GM12878 (cell line): ENCODE results near the gene EVI5L. TPM values are rescaled to one million over a fixed set of nuclear protein-coding genes. Genes with fewer than 3 reads are reported as not detected.

ENCODE experiments used
- ATAC-seq: fragments of 200-7000 bp; cut with Tn5 transposase; 3 replicates; pipeline ENCODE4 v1.9.1; 2020; ENCODE audit warnings: mild to moderate bottlenecking, moderate library complexity
- BruUV-seq: library from RNA; stranded (reverse); fragments of 400-500 nt; replicated peaks from 2 replicates; lab custom pipeline; 2021; lab: Mats Ljungman, UMichigan
- CTCF ChIA-PET: fragments of 300-600 bp; sonication (Branson Sonifier 250); formaldehyde crosslinking; extraction: SDS; loops from one replicate; lab custom pipeline; 2021; ENCODE audit warnings: inconsistent platforms; lab: Yijun Ruan, JAX
- POLR2A ChIA-PET: fragments of 350-600 bp; formaldehyde crosslinking; extraction: SDS; loops from one replicate; lab custom pipeline; 2021; ENCODE audit warnings: inconsistent platforms; lab: Charles Lee
- RAD21 ChIA-PET: fragments of 300-600 bp; sonication (Branson Sonifier 250); formaldehyde crosslinking; loops from one replicate; lab custom pipeline; 2023; ENCODE audit warnings: antibody characterized with exemption; ENCODE audit not compliant: unreplicated experiment; lab: Charles Lee
- SMC1A ChIA-PET: fragments of 300-600 bp; sonication (Branson Sonifier 250); formaldehyde crosslinking; loops from one replicate; lab custom pipeline; 2023; ENCODE audit not compliant: unreplicated experiment, uncharacterized antibody; lab: Charles Lee
- DNase-seq: peaks from one replicate; pipeline ENCODE4 v3.0.0-alpha.2; 2011; ENCODE audit warnings: low read depth, low spot score
- FAIRE-seq: peaks from 3 replicates; lab custom pipeline; 2011; peaks lifted over from hg19 to GRCh38; lab: Jason Lieb, UNC
- H2AFZ ChIP-seq: 2 replicates; pipeline ENCODE4 v1.6.0; 2011; ENCODE audit warnings: low read depth, low read length, control low read depth; ENCODE audit not compliant: control insufficient read depth
- H3K27ac ChIP-seq: 2 replicates; pipeline ENCODE4 v1.5.1; 2011; ENCODE audit warnings: control low read depth; ENCODE audit not compliant: control insufficient read depth, insufficient read depth
- H3K27me3 ChIP-seq, 2 experiments: replicated peaks in 1 of 2; 2 replicates each; pipeline versions ENCODE4 v1.6.0 to v1.6.1; 2011; ENCODE audit warnings: low read length in 1 of 2; ENCODE audit not compliant: control insufficient read depth in 2 of 2, insufficient read depth in 2 of 2
- H3K36me3 ChIP-seq, 2 experiments: 2 replicates each; pipeline ENCODE4 v1.5.1; 2011; ENCODE audit warnings: low read length in 1 of 2; ENCODE audit not compliant: control insufficient read depth in 2 of 2, insufficient read depth in 2 of 2
- H3K4me1 ChIP-seq: 2 replicates; pipeline ENCODE4 v1.6.1; 2011; ENCODE audit warnings: mild to moderate bottlenecking, low read length, moderate library complexity, mixed read lengths; ENCODE audit not compliant: control insufficient read depth, insufficient read depth
- H3K4me2 ChIP-seq: 2 replicates; pipeline ENCODE4 v1.6.0; 2011; ENCODE audit warnings: control low read depth; ENCODE audit not compliant: control insufficient read depth, insufficient read depth
- H3K4me3 ChIP-seq: fragments of 200-600 bp; sonication (generic); 2 replicates; pipeline ENCODE4 v1.5.1; 2016
- H3K79me2 ChIP-seq: 2 replicates; pipeline ENCODE4 v1.6.0; 2011; ENCODE audit warnings: low read length; ENCODE audit not compliant: control insufficient read depth, insufficient read depth
- H3K9ac ChIP-seq: 2 replicates; pipeline ENCODE4 v1.8.0; 2011; ENCODE audit warnings: low read length, control low read depth, mixed read lengths; ENCODE audit not compliant: control insufficient read depth, insufficient read depth
- H3K9me3 ChIP-seq: replicated peaks from 3 replicates; pipeline ENCODE4 v1.5.1; 2011; ENCODE audit warnings: mild to moderate bottlenecking, low read length; ENCODE audit not compliant: control insufficient read depth, insufficient read depth
- H4K20me1 ChIP-seq: 2 replicates; pipeline ENCODE4 v1.6.0; 2011; ENCODE audit not compliant: control insufficient read depth, insufficient read depth
- ASH2L ChIP-seq: fragments of 300-600, 200-600 bp; sonication (generic); IDR thresholded peaks from 2 replicates; pipeline ENCODE4 v1.6.1; 2017; ENCODE audit warnings: low read depth, mild to moderate bottlenecking, borderline replicate concordance
- CREB1 ChIP-seq: IDR thresholded peaks from 2 replicates; pipeline ENCODE4 v1.6.1; 2012; ENCODE audit warnings: low read depth, mild to moderate bottlenecking, inconsistent platforms
- EED ChIP-seq: sonication (generic); IDR thresholded peaks from 2 replicates; pipeline ENCODE4 v1.6.1; 2016; ENCODE audit warnings: antibody characterized with exemption, low read depth
- EGR1 ChIP-seq, 2 experiments: IDR thresholded peaks; 1 replicate in 1 of 2; 2 replicates in 1 of 2; pipeline ENCODE4 v1.6.1; 2011 to 2012; ENCODE audit warnings: low read depth in 2 of 2, low read length in 2 of 2, borderline replicate concordance in 1 of 2, mild to moderate bottlenecking in 1 of 2, moderate library complexity in 1 of 2
- FOXK2 ChIP-seq: fragments of 450-650 bp; IDR thresholded peaks from 2 replicates; pipeline ENCODE4 v1.6.1; 2017; ENCODE audit warnings: mild to moderate bottlenecking, moderate library complexity
- IKZF1 ChIP-seq: fragments of 450-650 bp; conservative IDR thresholded peaks from 2 replicates; pipeline ENCODE4 v1.6.1; 2017; ENCODE audit warnings: antibody characterized with exemption, mild to moderate bottlenecking
- KLF5 ChIP-seq: fragments of 450-650 bp; IDR thresholded peaks from 2 replicates; pipeline ENCODE4 v1.6.1; 2014; ENCODE audit warnings: mild to moderate bottlenecking; ENCODE audit not compliant: partially characterized antibody
- MTA3 ChIP-seq: IDR thresholded peaks from 2 replicates; pipeline ENCODE4 v1.6.1; 2012; ENCODE audit warnings: low read length, inconsistent platforms, borderline replicate concordance
- NR2C1 ChIP-seq: fragments of 450-650 bp; IDR thresholded peaks from 2 replicates; pipeline ENCODE4 v1.6.1; 2017; ENCODE audit warnings: antibody characterized with exemption, mild to moderate bottlenecking, moderate library complexity
- POLR2AphosphoS5 ChIP-seq: IDR thresholded peaks from 2 replicates; pipeline ENCODE4 v1.6.1; 2011; ENCODE audit warnings: mild to moderate bottlenecking, low read length, inconsistent platforms
- RFX5 ChIP-seq: IDR thresholded peaks from 2 replicates; pipeline ENCODE4 v1.6.1; 2011; ENCODE audit warnings: low read depth, low read length, improper control_type of control experiment
- SP1 ChIP-seq: IDR thresholded peaks from one replicate; pipeline ENCODE4 v1.6.1; 2011; ENCODE audit warnings: low read depth, low read length
- YY1 ChIP-seq: IDR thresholded peaks from 2 replicates; pipeline ENCODE4 v1.6.1; 2011; ENCODE audit warnings: low read depth, mild to moderate bottlenecking, low read length
- ZNF217 ChIP-seq: fragments of 450-650 bp; IDR thresholded peaks from 2 replicates; pipeline ENCODE4 v1.6.1; 2017; ENCODE audit warnings: antibody characterized with exemption, mild to moderate bottlenecking
- ZZZ3 ChIP-seq: IDR thresholded peaks from 2 replicates; pipeline ENCODE4 v1.6.1; 2011; ENCODE audit warnings: low read depth; ENCODE audit not compliant: control insufficient read depth, insufficient read length
- WGBS: methylation state at CpG from one replicate; pipeline ENCODE4 v1.1.6; 2016; ENCODE audit warnings: low lambda C conversion rate; ENCODE audit not compliant: insufficient replicate concordance, insufficient coverage; ENCODE audit errors: missing lambda C conversion rate; 5-methylcytosine and 5-hydroxymethylcytosine counted together
- in situ Hi-C: fragments of 300-500 bp; cut with MboI; formaldehyde crosslinking; loops from 9 replicates; pipeline ENCODE4 v1.14.3; 2018; ENCODE audit warnings: mixed read lengths
- intact Hi-C: fragments of 100-400 bp; cut with micrococcal nuclease; formaldehyde crosslinking; loops from one replicate; pipeline ENCODE4 v1.14.2; 2022; ENCODE audit not compliant: unreplicated experiment
- polyA plus RNA-seq, 11 experiments: library from polyadenylated mRNA; depleted of rRNA in 4 of 11; unstranded in 6 of 11; stranded (reverse) in 5 of 11; fragments of >200 nt; fragmentation: Nextera tagmentation in 4 of 11; fragmentation: Illumina TruSeq in 1 of 11; extraction: Ambion mirVana in 4 of 11; extraction: Trizol in 1 of 11; gene quantifications; 1 replicate in 1 of 11; 2 replicates in 10 of 11; pipeline versions ENCODE4 v1.2.1 to v1.2.3, GENCODE V29; 2011 to 2016; ENCODE audit warnings: inconsistent platforms in 2 of 11, missing spikeins in 2 of 11, low read depth in 1 of 11
- total RNA-seq, 4 experiments: library from RNA; depleted of rRNA in 3 of 4; stranded (reverse); fragments of >200 nt in 3 of 4; fragmentation: Illumina TruSeq in 1 of 4; extraction: Trizol in 1 of 4; gene quantifications; 2 replicates each; pipeline versions ENCODE4 v1.2.1 to v1.2.3, GENCODE V29; 2013 to 2021
- TF ChIP-seq, protein P1 (sequence below): fragments of 450-650 bp; IDR thresholded peaks from 2 replicates; pipeline ENCODE4 v1.6.1; 2017; ENCODE audit warnings: low read depth, mild to moderate bottlenecking, moderate library complexity

The EVI5L gene
- total and polyA plus RNA-seq, 10 of the 15 experiments (the other 5 are each of a cell fraction or from before 2014, with no cell fraction given) = 0.23 to 13.8 (median 5.0) TPM

DNA sequence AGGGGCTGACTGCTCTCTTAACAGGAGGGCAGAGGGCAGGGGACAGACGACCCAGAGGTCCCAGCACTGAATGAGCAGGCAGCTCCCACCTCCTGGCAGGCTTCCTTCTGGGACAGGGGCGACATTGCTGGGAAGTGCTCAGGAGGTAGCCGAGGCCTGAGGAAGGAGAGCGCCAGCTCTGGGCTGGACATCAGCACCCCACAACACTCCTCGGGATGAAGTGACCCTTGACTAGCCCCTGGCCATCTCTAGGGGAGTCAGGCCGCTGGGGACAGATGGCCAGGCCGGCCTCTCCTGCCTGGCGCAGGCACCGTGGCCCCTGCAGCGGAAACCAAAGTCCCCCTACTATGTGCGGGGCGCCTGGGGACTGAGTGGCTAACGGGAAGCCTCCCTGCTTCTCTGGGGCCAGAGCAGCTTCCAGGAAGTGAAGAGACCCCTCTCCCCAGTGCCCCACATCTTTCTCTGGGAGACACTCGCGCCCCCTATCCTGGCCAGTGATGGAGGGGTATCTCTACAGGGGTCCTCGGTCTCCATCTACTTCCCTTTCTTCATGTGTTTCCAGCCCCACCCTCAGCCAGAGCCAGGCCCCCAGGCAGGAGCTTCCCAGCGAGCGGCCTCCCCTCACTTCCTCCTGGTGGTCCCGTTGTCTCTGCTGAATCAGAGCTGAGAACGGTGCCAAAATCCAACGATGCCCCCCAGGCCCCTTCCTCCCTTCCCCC lies 34.1 kb downstream of the EVI5L start:
- ATAC-seq (no peak), FAIRE-seq (no peak), DNase-seq (no peak)
- TF ChIP-seq RFX5 (no peak), POLR2AphosphoS5 (no peak), CREB1 (no peak), ZNF217 (no peak), NR2C1 (no peak), ZZZ3 (no peak), EED (no peak), MTA3 (no peak), SP1 (no peak), FOXK2 (no peak), EGR1 (IDR thresholded peaks at IDR 0.05; ENCODE audit: borderline replicate concordance in 1 of 2, low read depth in 2 of 2, low read length in 2 of 2) (no peak), YY1 (no peak), IKZF1 (no peak), ASH2L (no peak), KLF5 (no peak)
- TF ChIP-seq, protein P1, sequence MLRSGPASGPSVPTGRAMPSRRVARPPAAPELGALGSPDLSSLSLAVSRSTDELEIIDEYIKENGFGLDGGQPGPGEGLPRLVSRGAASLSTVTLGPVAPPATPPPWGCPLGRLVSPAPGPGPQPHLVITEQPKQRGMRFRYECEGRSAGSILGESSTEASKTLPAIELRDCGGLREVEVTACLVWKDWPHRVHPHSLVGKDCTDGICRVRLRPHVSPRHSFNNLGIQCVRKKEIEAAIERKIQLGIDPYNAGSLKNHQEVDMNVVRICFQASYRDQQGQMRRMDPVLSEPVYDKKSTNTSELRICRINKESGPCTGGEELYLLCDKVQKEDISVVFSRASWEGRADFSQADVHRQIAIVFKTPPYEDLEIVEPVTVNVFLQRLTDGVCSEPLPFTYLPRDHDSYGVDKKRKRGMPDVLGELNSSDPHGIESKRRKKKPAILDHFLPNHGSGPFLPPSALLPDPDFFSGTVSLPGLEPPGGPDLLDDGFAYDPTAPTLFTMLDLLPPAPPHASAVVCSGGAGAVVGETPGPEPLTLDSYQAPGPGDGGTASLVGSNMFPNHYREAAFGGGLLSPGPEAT = no peak
- POLR2A ChIA-PET = no interaction called here
- Histone ChIP-seq H3K27me3 (peaks cover 2 to 15% of the 10 kb centered on the region in 2 experiments; a peak in 3 of 4 replicates), H2AFZ (no peak overlapping the region), H3K9me3 (no peaks in the 10 kb centered on the region; the same call in 1 of the 3 replicates), H3K4me3 (no peak overlapping the region), H3K9ac (no peak overlapping the region), H3K4me1 (peaks cover 11% of the 10 kb centered on the region; the same call in 1 of the 2 replicates), H3K4me2 (no peak overlapping the region), H3K27ac (no peak overlapping the region), H4K20me1 (no peaks in the 10 kb centered on the region), H3K79me2 (no peaks in the 10 kb centered on the region), H3K36me3 (no peaks in the 10 kb centered on the region)
- WGBS = 72% methylated on average over 18 of the region's 21 CpGs
- SMC1A ChIA-PET = no interaction called here
- BruUV-seq = no TSS peak
- intact Hi-C loops (no loop called here), in situ Hi-C loops (no loop called here)
- CTCF ChIA-PET = no interaction called here
- RAD21 ChIA-PET = no interaction called here
